Endodermal cell (in vitro differentiated cells): ENCODE measurements around the gene CELF6. TPM values are rescaled to one million over a fixed set of nuclear protein-coding genes. Genes with fewer than 3 reads are reported as not detected.

ENCODE experiments used
- DNase-seq: peaks from one replicate; pipeline ENCODE4 v3.0.0-alpha.2; 2017
- H3K27ac ChIP-seq: 2 replicates; pipeline ENCODE4 v1.5.1; 2013; ENCODE audit warnings: mild to moderate bottlenecking, low read depth, low read length, moderate library complexity
- H3K27me3 ChIP-seq: 2 replicates; pipeline ENCODE4 v1.6.1; 2013; ENCODE audit warnings: mild to moderate bottlenecking, low read length, moderate library complexity; ENCODE audit not compliant: insufficient read depth, control insufficient read depth, poor library complexity, severe bottlenecking
- H3K36me3 ChIP-seq: 2 replicates; pipeline ENCODE4 v1.7.0; 2013; ENCODE audit warnings: mild to moderate bottlenecking, low read length, moderate library complexity; ENCODE audit not compliant: control insufficient read depth, insufficient read depth
- H3K4me1 ChIP-seq: one replicate; pipeline ENCODE4 v1.7.0; 2013; ENCODE audit warnings: low read length; ENCODE audit not compliant: control insufficient read depth, insufficient read depth
- H3K4me3 ChIP-seq: 2 replicates; pipeline ENCODE4 v1.5.1; 2013; ENCODE audit warnings: mild to moderate bottlenecking, low read length, moderate library complexity
- H3K9ac ChIP-seq: 2 replicates; pipeline ENCODE4 v1.6.1; 2013; ENCODE audit warnings: mild to moderate bottlenecking, low read length, moderate library complexity; ENCODE audit not compliant: poor library complexity, severe bottlenecking; ENCODE audit errors: extremely low read depth
- H3K9me3 ChIP-seq: 2 replicates; pipeline ENCODE4 v1.6.1; 2013; ENCODE audit warnings: mild to moderate bottlenecking, low read length, moderate library complexity; ENCODE audit not compliant: control insufficient read depth
- H3K27ac Mint-ChIP-seq: 2 replicates; pipeline ENCODE4 v1.8.0; 2020; ENCODE audit warnings: mixed read lengths
- H3K27me3 Mint-ChIP-seq: 2 replicates; pipeline ENCODE4 v1.8.0; 2021; ENCODE audit warnings: mild to moderate bottlenecking, mixed read lengths; ENCODE audit not compliant: insufficient read depth
- H3K36me3 Mint-ChIP-seq: 2 replicates; pipeline ENCODE4 v1.8.0; 2020; ENCODE audit warnings: low read depth, mixed read lengths
- H3K4me1 Mint-ChIP-seq: 2 replicates; pipeline ENCODE4 v1.8.0; 2020; ENCODE audit warnings: mixed read lengths
- H3K4me3 Mint-ChIP-seq: 2 replicates; pipeline ENCODE4 v1.8.0; 2020; ENCODE audit warnings: mild to moderate bottlenecking, moderate library complexity, mixed read lengths
- H3K9me3 Mint-ChIP-seq: 2 replicates; pipeline ENCODE4 v1.8.0; 2020; ENCODE audit warnings: mild to moderate bottlenecking, mixed read lengths
- WGBS, 2 experiments: methylation state at CpG; one replicate each; pipeline versions ENCODE4 v1.1.5 to v1.1.7; 2013; ENCODE audit warnings: missing lambda C conversion rate in 2 of 2, mixed read lengths in 1 of 2; ENCODE audit not compliant: insufficient coverage in 1 of 2, insufficient read length in 1 of 2; 5-methylcytosine and 5-hydroxymethylcytosine counted together
- total RNA-seq, 2 donors: library from RNA; stranded (reverse); fragmentation: NEBNext Ultra II Directional in 1 of 2; extraction: Animal tissue kit (Norgen Biotek cat#: 25700) in 1 of 2; gene quantifications; 2 replicates in 1 of 2; 3 replicates in 1 of 2; pipeline ENCODE4 v1.2.1, GENCODE V29; 2021
- TF ChIP-seq, protein P1 (sequence below): fragments of 200-600 bp; sonication (generic); conservative IDR thresholded peaks from 2 replicates; pipeline ENCODE4 v1.5.0; 2021; ENCODE audit warnings: antibody characterized with exemption, mild to moderate bottlenecking

CELF6 gene
- total RNA-seq, 2 donors from 2014 or later = 0.46 to 0.62 TPM

DNA sequence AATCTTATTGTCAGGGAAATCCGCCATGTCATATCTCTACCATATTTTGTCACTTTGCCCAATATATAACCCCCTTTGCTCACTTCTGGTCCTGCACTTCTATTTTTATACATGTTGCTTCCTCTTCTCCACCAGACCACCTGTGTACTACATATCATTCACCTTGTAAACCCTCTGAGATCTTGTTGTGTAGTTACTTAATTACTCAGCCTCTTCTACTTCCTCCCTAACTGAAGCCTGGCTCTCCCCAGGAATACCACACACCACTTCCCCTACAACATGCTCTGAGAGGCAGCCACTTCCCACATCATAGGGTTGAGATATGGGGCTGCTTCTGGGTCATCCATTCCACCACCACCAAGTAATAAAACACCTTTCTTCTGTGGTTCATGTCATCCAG, 45.9 kb upstream of the CELF6 start:
- H3K27me3 Mint-ChIP-seq = no peaks in the 10 kb centered on the region
- H3K4me3 ChIP-seq = no peak overlapping the region
- H3K9ac ChIP-seq = no peak overlapping the region
- no peaks in the 10 kb centered on the region for H3K9me3 ChIP-seq
- TF ChIP-seq, protein P1, sequence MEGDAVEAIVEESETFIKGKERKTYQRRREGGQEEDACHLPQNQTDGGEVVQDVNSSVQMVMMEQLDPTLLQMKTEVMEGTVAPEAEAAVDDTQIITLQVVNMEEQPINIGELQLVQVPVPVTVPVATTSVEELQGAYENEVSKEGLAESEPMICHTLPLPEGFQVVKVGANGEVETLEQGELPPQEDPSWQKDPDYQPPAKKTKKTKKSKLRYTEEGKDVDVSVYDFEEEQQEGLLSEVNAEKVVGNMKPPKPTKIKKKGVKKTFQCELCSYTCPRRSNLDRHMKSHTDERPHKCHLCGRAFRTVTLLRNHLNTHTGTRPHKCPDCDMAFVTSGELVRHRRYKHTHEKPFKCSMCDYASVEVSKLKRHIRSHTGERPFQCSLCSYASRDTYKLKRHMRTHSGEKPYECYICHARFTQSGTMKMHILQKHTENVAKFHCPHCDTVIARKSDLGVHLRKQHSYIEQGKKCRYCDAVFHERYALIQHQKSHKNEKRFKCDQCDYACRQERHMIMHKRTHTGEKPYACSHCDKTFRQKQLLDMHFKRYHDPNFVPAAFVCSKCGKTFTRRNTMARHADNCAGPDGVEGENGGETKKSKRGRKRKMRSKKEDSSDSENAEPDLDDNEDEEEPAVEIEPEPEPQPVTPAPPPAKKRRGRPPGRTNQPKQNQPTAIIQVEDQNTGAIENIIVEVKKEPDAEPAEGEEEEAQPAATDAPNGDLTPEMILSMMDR = no peak
- no peaks in the 10 kb centered on the region for H3K4me1 ChIP-seq
- H3K4me1 Mint-ChIP-seq = no peaks in the 10 kb centered on the region
- no peak overlapping the region for H3K4me3 Mint-ChIP-seq
- H3K9me3 Mint-ChIP-seq = no peaks in the 10 kb centered on the region
- H3K27me3 ChIP-seq = no peaks in the 10 kb centered on the region
- DNase-seq = no peak
- no peak overlapping the region for H3K27ac ChIP-seq
- peaks cover 16% of the 10 kb centered on the region for H3K36me3 Mint-ChIP-seq
- no peak overlapping the region for H3K27ac Mint-ChIP-seq
- WGBS, 2 experiments = 90 to 100% methylated on average over 1 of the region's 1 CpG
- peaks cover 23% of the 10 kb centered on the region for H3K36me3 ChIP-seq

DNA sequence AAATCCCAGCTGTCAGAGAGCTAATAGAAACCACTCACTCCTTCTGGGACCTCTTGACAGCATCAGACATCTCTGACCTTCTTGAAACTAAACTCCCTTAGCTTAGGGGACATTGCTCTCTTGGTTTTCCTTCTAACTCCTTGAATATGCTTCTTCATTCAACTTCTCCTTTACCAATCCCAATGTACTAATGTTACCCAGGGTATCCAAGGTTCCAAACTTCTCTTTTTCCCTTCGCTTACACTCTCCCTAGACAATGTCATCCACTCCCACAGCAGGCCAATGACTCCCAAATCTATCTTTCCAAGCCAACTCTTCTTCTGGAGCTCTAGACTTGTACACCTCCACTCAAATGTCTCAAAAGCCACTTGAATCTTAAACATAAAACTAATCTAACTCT, 41.2 kb upstream of the CELF6 start:
- H3K36me3 ChIP-seq = peaks cover 1% of the 10 kb centered on the region
- 98 to 100% methylated on average over 1 of the region's 1 CpG for WGBS, 2 experiments

DNA sequence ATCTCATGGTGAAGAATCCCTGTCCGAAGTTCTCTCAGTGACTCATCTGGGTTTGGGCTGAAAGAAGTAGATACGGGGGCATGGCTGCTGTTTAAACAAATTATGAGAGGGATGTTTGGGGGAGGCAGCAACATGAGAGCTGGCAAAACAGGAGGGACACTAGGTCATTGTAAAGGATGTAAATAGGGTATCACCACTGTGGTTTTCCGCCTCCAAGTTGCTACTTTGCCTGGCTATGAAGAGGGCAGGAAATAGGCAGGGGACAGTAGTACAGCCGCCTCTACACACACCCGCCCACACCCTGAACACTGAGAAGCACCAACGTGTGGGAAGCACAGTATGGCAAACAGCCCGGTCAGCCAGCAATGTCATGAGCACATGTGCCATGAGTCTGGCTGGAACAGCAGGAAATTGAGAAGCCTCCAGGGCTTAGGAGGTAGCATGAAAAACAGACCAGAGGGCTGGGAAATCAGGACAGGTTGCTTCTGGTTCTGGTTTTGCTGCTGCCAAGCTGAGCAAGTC, 38.8 kb upstream of the CELF6 start:
- Histone ChIP-seq H3K27me3 (no peaks in the 10 kb centered on the region), H3K4me1 (no peaks in the 10 kb centered on the region), H3K4me3 (no peak overlapping the region), H3K27ac (no peak overlapping the region), H3K36me3 (peaks cover 26% of the 10 kb centered on the region), H3K9ac (no peak overlapping the region), H3K9me3 (no peaks in the 10 kb centered on the region)
- no peaks in the 10 kb centered on the region for H3K27me3 Mint-ChIP-seq
- H3K27ac Mint-ChIP-seq = no peak overlapping the region
- H3K9me3 Mint-ChIP-seq = no peaks in the 10 kb centered on the region
- no peaks in the 10 kb centered on the region for H3K4me1 Mint-ChIP-seq
- WGBS, 2 experiments = 89 to 90% methylated on average over 3 to 7 of the region's 7 CpGs
- DNase-seq = no peak
- H3K4me3 Mint-ChIP-seq = no peak overlapping the region
- TF ChIP-seq, protein P1 = no peak
- peaks cover 23% of the 10 kb centered on the region for H3K36me3 Mint-ChIP-seq

More for the DNA sequence above, 41.2 kb upstream of the CELF6 start:
- Mint-ChIP-seq H3K27ac (no peak overlapping the region), H3K4me3 (no peak overlapping the region), H3K9me3 (no peaks in the 10 kb centered on the region), H3K27me3 (no peaks in the 10 kb centered on the region), H3K4me1 (no peaks in the 10 kb centered on the region), H3K36me3 (peaks cover 5% of the 10 kb centered on the region)
- no peak overlapping the region for H3K4me3 ChIP-seq
- no peaks in the 10 kb centered on the region for H3K9me3 ChIP-seq
- TF ChIP-seq, protein P1 = no peak
- no peaks in the 10 kb centered on the region for H3K4me1 ChIP-seq
- no peak overlapping the region for H3K27ac ChIP-seq
- H3K27me3 ChIP-seq = no peaks in the 10 kb centered on the region
- no peak overlapping the region for H3K9ac ChIP-seq
- no peak for DNase-seq
